Lower lobe of right lung (tissue), 2 donors: ENCODE measurements around the gene PCARE. TPM values are rescaled to one million over a fixed set of nuclear protein-coding genes. Genes with fewer than 3 reads are reported as not detected.

Experiments
- ATAC-seq, 2 donors: fragments of 200-7000 bp; cut with Tn5 transposase; one replicate each; pipeline ENCODE4 v1.9.1; 2020 to 2022; ENCODE audit warnings: mild to moderate bottlenecking in 2 of 2, moderate library complexity in 2 of 2
- DNase-seq: peaks from one replicate; pipeline ENCODE4 v3.0.0-alpha.2; 2020
- H3K27ac ChIP-seq: fragments of 200-600 bp; one replicate; pipeline ENCODE4 v1.8.0; 2022
- H3K27me3 ChIP-seq: fragments of 200-600 bp; one replicate; pipeline ENCODE4 v1.8.0; 2022; ENCODE audit warnings: low read depth
- H3K36me3 ChIP-seq: fragments of 200-600 bp; one replicate; pipeline ENCODE4 v1.8.0; 2022; ENCODE audit warnings: mild to moderate bottlenecking
- H3K4me1 ChIP-seq: fragments of 200-600 bp; one replicate; pipeline ENCODE4 v1.8.0; 2022
- H3K4me3 ChIP-seq: fragments of 200-600 bp; one replicate; pipeline ENCODE4 v1.8.0; 2022; ENCODE audit warnings: mild to moderate bottlenecking
- H3K9me3 ChIP-seq: fragments of 200-600 bp; one replicate; pipeline ENCODE4 v1.8.0; 2022
- CTCF ChIP-seq: fragments of 200-600 bp; IDR thresholded peaks from one replicate; pipeline ENCODE4 v1.8.0; 2022; ENCODE audit warnings: antibody characterized with exemption, mild to moderate bottlenecking
- intact Hi-C: fragments of 100-400 bp; cut with DNase I; formaldehyde crosslinking; loops from one replicate; pipeline ENCODE4 v1.11.0; 2022
- long read RNA-seq: library from polyadenylated mRNA; unstranded; transcript quantifications from one replicate; pipeline ENCODE4 v2.0.0, GENCODE V29; 2021
- total RNA-seq: library from RNA; stranded (reverse); fragmentation: NEBNext Ultra II Directional; extraction: Animal tissue kit (Norgen Biotek cat#: 25700); gene quantifications from one replicate; pipeline ENCODE4 v1.2.1, GENCODE V29; 2021
- donor health status: DM: no; HTN: yes; CAD: no; lungs with severe emphysema.

The PCARE gene
- total RNA-seq = 0.95 TPM
- long read RNA-seq = 0 reads

GRCh38 chr2:29074411-29074810 is at the start of gene PCARE:
Gene PCARE, minus strand, starts transcription at chr2:29074523. Its CDS starts 262 bp downstream, at chr2:29074261.
- Histone ChIP-seq H3K9me3 (peaks cover 4% of the 10 kb centered on the region), H3K36me3 (no peaks in the 10 kb centered on the region), H3K27me3 (no peaks in the 10 kb centered on the region), H3K27ac (no peak within 1 kb of the TSS), H3K4me1 (no peaks in the 10 kb centered on the region), H3K4me3 (no peak within 1 kb of the TSS)
- DNase-seq (no peak), ATAC-seq (no peak)
- TF ChIP-seq CTCF = no peak
- intact Hi-C loops = no loop called here

- no peak for TF ChIP-seq CTCF
- Histone ChIP-seq H3K4me1 (peaks cover 15% of the 10 kb centered on the region), H3K4me3 (no peak overlapping the region), H3K27ac (no peak overlapping the region), H3K36me3 (peaks cover 5% of the 10 kb centered on the region), H3K27me3 (no peaks in the 10 kb centered on the region), H3K9me3 (peaks cover 9% of the 10 kb centered on the region)
- peak in 1 of 2 donors; percentile 36 for ATAC-seq
- no peak for DNase-seq
- intact Hi-C loops = no loop called here
Observed at GRCh38 chr2:29123617-29124349, 49.5 kb upstream of the PCARE start.

- Histone ChIP-seq H3K4me1 (peaks cover 34% of the 10 kb centered on the region), H3K4me3 (no peak overlapping the region), H3K27me3 (no peaks in the 10 kb centered on the region), H3K27ac (no peak overlapping the region), H3K36me3 (peaks cover 5% of the 10 kb centered on the region), H3K9me3 (peaks cover 9% of the 10 kb centered on the region)
- intact Hi-C loops = no loop called here
- ATAC-seq (no peak), DNase-seq (no peak)
- TF ChIP-seq CTCF = no peak
Observed at GRCh38 chr2:29120846-29121245, 46.5 kb upstream of the PCARE start.

- peaks cover 41% of the 10 kb centered on the region for H3K4me1 ChIP-seq
- no peaks in the 10 kb centered on the region for H3K27me3 ChIP-seq
- H3K27ac ChIP-seq = peak overlapping the region; percentile 91
- no peak for DNase-seq
- H3K4me3 ChIP-seq = no peak overlapping the region
- ATAC-seq = no peak
- peaks cover 7% of the 10 kb centered on the region for H3K9me3 ChIP-seq
- intact Hi-C loops = no loop called here
- H3K36me3 ChIP-seq = no peaks in the 10 kb centered on the region
- TF ChIP-seq CTCF = no peak
Observed at GRCh38 chr2:29119211-29119610, 44.9 kb upstream of the PCARE start.

- no peaks in the 10 kb centered on the region for H3K9me3 ChIP-seq
- intact Hi-C loops = no loop called here
- no peak for DNase-seq
- no peak for TF ChIP-seq CTCF
- peaks cover 43% of the 10 kb centered on the region for H3K4me1 ChIP-seq
- H3K27me3 ChIP-seq = no peaks in the 10 kb centered on the region
- H3K36me3 ChIP-seq = no peaks in the 10 kb centered on the region
- H3K4me3 ChIP-seq = no peak overlapping the region
- peak; percentile 3 to 41 for ATAC-seq
- peak overlapping the region; percentile 91 for H3K27ac ChIP-seq
Observed at GRCh38 chr2:29117636-29118303, 43.4 kb upstream of the PCARE start.
